Measurements from ENCODE around the gene USF2. TPM values are rescaled to one million over a fixed set of nuclear protein-coding genes. Genes with fewer than 3 reads are reported as not detected.
A peak's percentile ranks its signal among the peaks of the same experiment; 100 is the strongest.

USF2 gene
- total RNA-seq, 1 donor from 2014 or later = 132 TPM

- Mint-ChIP-seq H3K27ac (ENCODE audit: unreplicated experiment) (no peak overlapping the region), H3K4me3 (ENCODE audit: unreplicated experiment) (peak overlapping the region; percentile 61), H3K36me3 (ENCODE audit: unreplicated experiment) (no peaks in the 10 kb centered on the region), H3K9me3 (ENCODE audit: unreplicated experiment) (peaks cover 6% of the 10 kb centered on the region), H3K4me1 (ENCODE audit: low read depth, unreplicated experiment) (no peaks in the 10 kb centered on the region), H3K27me3 (ENCODE audit: unreplicated experiment) (peaks cover 14% of the 10 kb centered on the region)
- no peak for TF ChIP-seq CTCF (IDR thresholded peaks at IDR 0.05; ENCODE audit: partially characterized antibody, unreplicated experiment)
- DNase-seq = no peak
These were observed 18.7 kb upstream of the USF2 start for GRCh38 chr19:35249848-35250711.

- Mint-ChIP-seq H3K27me3 (ENCODE audit: unreplicated experiment) (peaks cover 15% of the 10 kb centered on the region), H3K4me1 (ENCODE audit: low read depth, unreplicated experiment) (no peaks in the 10 kb centered on the region), H3K9me3 (ENCODE audit: unreplicated experiment) (peaks cover 6% of the 10 kb centered on the region), H3K4me3 (ENCODE audit: unreplicated experiment) (no peak overlapping the region), H3K36me3 (ENCODE audit: unreplicated experiment) (no peaks in the 10 kb centered on the region), H3K27ac (ENCODE audit: unreplicated experiment) (no peak overlapping the region)
- no peak for DNase-seq
- TF ChIP-seq CTCF (IDR thresholded peaks at IDR 0.05; ENCODE audit: partially characterized antibody, unreplicated experiment) = no peak
These were observed 17.3 kb upstream of the USF2 start for GRCh38 chr19:35251456-35251855.

GRCh38 chr19:35253316-35254286, 15.2 kb upstream of the USF2 start:
- Mint-ChIP-seq H3K4me3 (ENCODE audit: unreplicated experiment) (no peak overlapping the region), H3K27me3 (ENCODE audit: unreplicated experiment) (peaks cover 10% of the 10 kb centered on the region), H3K36me3 (ENCODE audit: unreplicated experiment) (no peaks in the 10 kb centered on the region), H3K27ac (ENCODE audit: unreplicated experiment) (no peak overlapping the region), H3K9me3 (ENCODE audit: unreplicated experiment) (peaks cover 4% of the 10 kb centered on the region), H3K4me1 (ENCODE audit: low read depth, unreplicated experiment) (no peaks in the 10 kb centered on the region)
- TF ChIP-seq CTCF (IDR thresholded peaks at IDR 0.05; ENCODE audit: partially characterized antibody, unreplicated experiment) = no peak
- no peak for DNase-seq

GRCh38 chr19:35254341-35255297, 14.1 kb upstream of the USF2 start:
- H3K36me3 Mint-ChIP-seq (ENCODE audit: unreplicated experiment) = no peaks in the 10 kb centered on the region
- no peak for DNase-seq
- peaks cover 4% of the 10 kb centered on the region for H3K9me3 Mint-ChIP-seq (ENCODE audit: unreplicated experiment)
- no peaks in the 10 kb centered on the region for H3K4me1 Mint-ChIP-seq (ENCODE audit: low read depth, unreplicated experiment)
- H3K27me3 Mint-ChIP-seq (ENCODE audit: unreplicated experiment) = peaks cover 7% of the 10 kb centered on the region
- H3K4me3 Mint-ChIP-seq (ENCODE audit: unreplicated experiment) = no peak overlapping the region
- H3K27ac Mint-ChIP-seq (ENCODE audit: unreplicated experiment) = no peak overlapping the region
- no peak for TF ChIP-seq CTCF (IDR thresholded peaks at IDR 0.05; ENCODE audit: partially characterized antibody, unreplicated experiment)
